Fibroblast of lung (primary cell): ENCODE results near the gene GDA.

Source experiments
- EZH2 ChIP-seq: IDR thresholded peaks from 2 replicates; pipeline ENCODE4 v1.5.1; 2012; ENCODE audit warnings: low read length, control low read depth, mild to moderate bottlenecking; ENCODE audit errors: missing control alignments
- TF ChIP-seq, protein P1 (sequence below), 2 donors: IDR thresholded peaks in 1 of 2; conservative IDR thresholded peaks in 1 of 2; 1 replicate in 1 of 2; 2 replicates in 1 of 2; pipeline ENCODE4 v1.5.1; 2011 to 2012; ENCODE audit warnings: low read length in 2 of 2, control low read depth in 1 of 2, inconsistent platforms in 1 of 2, low read depth in 1 of 2, mild to moderate bottlenecking in 1 of 2

GRCh38 chr9:72150127-72150526, 887 bp downstream of the GDA start:
- TF ChIP-seq, protein P1, sequence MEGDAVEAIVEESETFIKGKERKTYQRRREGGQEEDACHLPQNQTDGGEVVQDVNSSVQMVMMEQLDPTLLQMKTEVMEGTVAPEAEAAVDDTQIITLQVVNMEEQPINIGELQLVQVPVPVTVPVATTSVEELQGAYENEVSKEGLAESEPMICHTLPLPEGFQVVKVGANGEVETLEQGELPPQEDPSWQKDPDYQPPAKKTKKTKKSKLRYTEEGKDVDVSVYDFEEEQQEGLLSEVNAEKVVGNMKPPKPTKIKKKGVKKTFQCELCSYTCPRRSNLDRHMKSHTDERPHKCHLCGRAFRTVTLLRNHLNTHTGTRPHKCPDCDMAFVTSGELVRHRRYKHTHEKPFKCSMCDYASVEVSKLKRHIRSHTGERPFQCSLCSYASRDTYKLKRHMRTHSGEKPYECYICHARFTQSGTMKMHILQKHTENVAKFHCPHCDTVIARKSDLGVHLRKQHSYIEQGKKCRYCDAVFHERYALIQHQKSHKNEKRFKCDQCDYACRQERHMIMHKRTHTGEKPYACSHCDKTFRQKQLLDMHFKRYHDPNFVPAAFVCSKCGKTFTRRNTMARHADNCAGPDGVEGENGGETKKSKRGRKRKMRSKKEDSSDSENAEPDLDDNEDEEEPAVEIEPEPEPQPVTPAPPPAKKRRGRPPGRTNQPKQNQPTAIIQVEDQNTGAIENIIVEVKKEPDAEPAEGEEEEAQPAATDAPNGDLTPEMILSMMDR (conservative IDR thresholded peaks at IDR 0.05 in 1 of 2, IDR thresholded peaks at IDR 0.05 in 1 of 2; ENCODE audit: low read depth in 1 of 2, low read length in 2 of 2) = no peak
- no peak for TF ChIP-seq EZH2
